K562 (cell line): ENCODE data around the gene PITX2. TPM values are rescaled to one million over a fixed set of nuclear protein-coding genes. Genes with fewer than 3 reads are reported as not detected.

Experiments used
- ATAC-seq: fragments of 200-7000 bp; cut with Tn5 transposase; 3 replicates; pipeline ENCODE4 v1.9.1; 2020; ENCODE audit warnings: moderate library complexity
- BruUV-seq: library from RNA; stranded (reverse); fragments of 400-500 nt; replicated peaks from 2 replicates; lab custom pipeline; 2021; lab: Mats Ljungman, UMichigan
- CTCF ChIA-PET: fragments of 300-600 bp; formaldehyde crosslinking; extraction: SDS; loops from one replicate; lab custom pipeline; 2021; ENCODE audit warnings: low intra/inter-chr PET ratio; lab: Yijun Ruan, JAX
- POLR2A ChIA-PET: fragments of 300-600, 350-650 bp; sonication (Branson Sonifier 250); formaldehyde crosslinking; extraction: SDS; loops from one replicate; lab custom pipeline; 2021; ENCODE audit warnings: antibody characterized with exemption, inconsistent platforms; lab: Yijun Ruan, JAX
- DNase-seq, 4 experiments: peaks; one replicate each; pipeline versions ENCODE4 v3.0.0 to v3.0.0-alpha.2; 2011 to 2018; ENCODE audit warnings: low spot score in 3 of 4, mixed read lengths in 3 of 4; ENCODE audit errors: extremely low read depth in 1 of 4
- FAIRE-seq: peaks from 2 replicates; lab custom pipeline; 2011; peaks lifted over from hg19 to GRCh38; lab: Jason Lieb, UNC
- H2AFZ ChIP-seq: 2 replicates; pipeline ENCODE4 v1.6.0; 2011; ENCODE audit warnings: low read depth, low read length, control low read depth, inconsistent platforms
- H3K27ac ChIP-seq: fragments of 200-600 bp; 3 replicates; pipeline ENCODE4 v1.8.0; 2011; ENCODE audit warnings: low read depth, mild to moderate bottlenecking, control low read depth, inconsistent platforms, low read length, moderate library complexity, mixed read lengths; ENCODE audit errors: extremely low read depth
- H3K27me3 ChIP-seq, 2 experiments: fragments of 300-600 bp in 1 of 2; 2 replicates in 1 of 2; 3 replicates in 1 of 2; pipeline versions ENCODE4 v1.6.0 to v1.8.0; 2011; ENCODE audit warnings: inconsistent platforms in 2 of 2, low read length in 2 of 2, mild to moderate bottlenecking in 1 of 2, mixed read lengths in 1 of 2, moderate library complexity in 1 of 2; ENCODE audit not compliant: control insufficient read depth in 2 of 2, insufficient read depth in 2 of 2
- H3K36me3 ChIP-seq: fragments of 300-600 bp; 3 replicates; pipeline ENCODE4 v1.8.0; 2011; ENCODE audit warnings: mild to moderate bottlenecking, low read length, inconsistent platforms; ENCODE audit not compliant: control insufficient read depth, insufficient read depth
- H3K4me1 ChIP-seq, 2 experiments: fragments of 200-600 bp in 1 of 2; replicated peaks in 1 of 2; 2 replicates in 1 of 2; 3 replicates in 1 of 2; pipeline versions ENCODE4 v1.5.1 to v1.8.0; 2011; ENCODE audit warnings: inconsistent platforms in 2 of 2, low read length in 2 of 2, mild to moderate bottlenecking in 1 of 2, mixed read lengths in 1 of 2, moderate library complexity in 1 of 2; ENCODE audit not compliant: control insufficient read depth in 2 of 2, insufficient read depth in 2 of 2
- H3K4me2 ChIP-seq: 2 replicates; pipeline ENCODE4 v1.6.1; 2011; ENCODE audit warnings: low read length, control low read depth, inconsistent platforms, mixed read lengths; ENCODE audit not compliant: insufficient read depth
- H3K4me3 ChIP-seq: fragments of 200-600 bp; sonication (generic), shearing (Covaris generic); 2 replicates; pipeline ENCODE4 v1.5.1; 2016; ENCODE audit warnings: control low read depth, inconsistent platforms
- H3K79me2 ChIP-seq: fragments of 200-600 bp; 3 replicates; pipeline ENCODE4 v1.8.0; 2011; ENCODE audit warnings: low read length, inconsistent platforms; ENCODE audit not compliant: control insufficient read depth, insufficient read depth
- H3K9ac ChIP-seq, 2 experiments: 2 replicates each; pipeline versions ENCODE4 v1.6.0 to v1.6.1; 2011; ENCODE audit warnings: low read depth in 2 of 2, low read length in 2 of 2, control low read depth in 1 of 2, inconsistent platforms in 1 of 2, mild to moderate bottlenecking in 1 of 2, mixed read lengths in 1 of 2; ENCODE audit not compliant: insufficient read depth in 1 of 2
- H3K9me1 ChIP-seq: one replicate; pipeline ENCODE4 v1.6.0; 2011; ENCODE audit warnings: inconsistent platforms, mild to moderate bottlenecking, low read length, moderate library complexity; ENCODE audit not compliant: control insufficient read depth, insufficient read depth
- H3K9me3 ChIP-seq: replicated peaks from 2 replicates; pipeline ENCODE4 v1.5.1; 2011; ENCODE audit warnings: low read depth, low read length, inconsistent platforms; ENCODE audit not compliant: control insufficient read depth, insufficient read depth
- H4K20me1 ChIP-seq: replicated peaks from 2 replicates; pipeline ENCODE4 v1.6.1; 2011; ENCODE audit warnings: low read length, inconsistent platforms, mixed read lengths; ENCODE audit not compliant: control insufficient read depth, insufficient read depth
- CHD7 ChIP-seq: fragments of 200-600 bp; sonication (generic); IDR thresholded peaks from one replicate; pipeline ENCODE4 v1.6.1; 2012; ENCODE audit warnings: mild to moderate bottlenecking, low read depth, low read length, inconsistent platforms
- CTCF ChIP-seq, 3 experiments: IDR thresholded peaks in 2 of 3; conservative IDR thresholded peaks in 1 of 3; 2 replicates each; pipeline ENCODE4 v1.5.1; 2011 to 2012; ENCODE audit warnings: low read length in 3 of 3, mild to moderate bottlenecking in 3 of 3, control low read depth in 2 of 3, improper control_type of control experiment in 1 of 3, inconsistent platforms in 1 of 3, low read depth in 1 of 3, mixed read lengths in 1 of 3, moderate library complexity in 1 of 3; ENCODE audit not compliant: insufficient read depth in 2 of 3
- in situ Hi-C: fragments of 300-500 bp; cut with MboI; formaldehyde crosslinking; loops from 4 replicates; pipeline ENCODE4 v1.15.0; 2018; ENCODE audit warnings: inconsistent platforms, mixed read lengths
- intact Hi-C: fragments of 100-400 bp; cut with micrococcal nuclease; formaldehyde crosslinking; loops from 2 replicates; pipeline ENCODE4 v1.14.2; 2022
- polyA plus RNA-seq, 8 experiments: library from polyadenylated mRNA; depleted of rRNA in 4 of 8; stranded (reverse) in 5 of 8; unstranded in 3 of 8; fragments of >200 nt; fragmentation: Nextera tagmentation in 2 of 8; fragmentation: Illumina TruSeq in 1 of 8; extraction: Ambion mirVana in 2 of 8; extraction: Trizol in 1 of 8; gene quantifications; 2 replicates each; pipeline versions ENCODE4 v1.2.1 to v1.2.3, GENCODE V29; 2011 to 2014; ENCODE audit warnings: inconsistent platforms in 1 of 8, missing spikeins in 1 of 8
- total RNA-seq, 7 experiments: library from RNA; depleted of rRNA in 6 of 7; stranded (reverse); fragments of >200 nt in 6 of 7; fragmentation: Illumina TruSeq in 2 of 7; extraction: Trizol in 2 of 7; gene quantifications; 2 replicates each; pipeline versions ENCODE4 v1.2.1 to v1.2.3, GENCODE V29; 2011 to 2021; ENCODE audit warnings: low replicate concordance in 1 of 7

Gene PITX2
- total and polyA plus RNA-seq, 9 of the 15 experiments (the other 6 are each of a cell fraction or from before 2014, with no cell fraction given), result 0.08 TPM; not detected in 8

GRCh38 chr4:110589297-110589696 is 33.6 kb downstream of the PITX2 start:
- intact Hi-C loops (no loop called here), in situ Hi-C loops (no loop called here)
- Histone ChIP-seq H3K36me3 (no peaks in the 10 kb centered on the region), H4K20me1 (no peaks in the 10 kb centered on the region), H3K9me3 (no peaks in the 10 kb centered on the region), H3K9me1 (no peaks in the 10 kb centered on the region), H3K79me2 (no peaks in the 10 kb centered on the region), H3K9ac (no peak overlapping the region), H3K4me1 (peaks cover 0 to 6% of the 10 kb centered on the region in 2 experiments; a peak in 2 of 5 replicates), H3K27ac (no peak overlapping the region), H3K27me3 (peaks cover 2 to 10% of the 10 kb centered on the region in 2 experiments; a peak in 2 of 5 replicates), H3K4me2 (no peak overlapping the region), H2AFZ (no peak overlapping the region), H3K4me3 (no peak overlapping the region)
- ChIA-PET CTCF (no interaction called here), POLR2A (no interaction called here)
- DNase-seq (no peak), ATAC-seq (no peak), FAIRE-seq (no peak)
- TF ChIP-seq CHD7 (no peak), CTCF (IDR thresholded peaks at IDR 0.05 in 2 of 3, conservative IDR thresholded peaks at IDR 0.05 in 1 of 3; ENCODE audit: insufficient read depth in 2 of 3, low read depth in 1 of 3, low read length in 3 of 3) (peak in 1 of 3 experiments; percentile 15; a peak in 1 of 6 replicates)
- BruUV-seq, result no TSS peak
